GM18507 (cell line): Measurements from ENCODE around the gene KCTD11.
"Not testable (repeated sequence)": the region's sequence is repeated elsewhere in the genome, so short reads cannot be mapped to it uniquely, and the experiment has no call there.

Source experiments
- DNase-seq: peaks from one replicate; pipeline ENCODE4 v3.0.0; 2011; ENCODE audit warnings: low read depth; ENCODE audit not compliant: insufficient read length; ENCODE audit errors: extremely low spot score
- FAIRE-seq: peaks from 2 replicates; lab custom pipeline; 2011; peaks lifted over from hg19 to GRCh38; lab: Jason Lieb, UNC

The KCTD11 gene

GRCh38 chr17:7337600-7337999, 14.4 kb upstream of the KCTD11 start:
- not testable (repeated sequence) for FAIRE-seq, DNase-seq

GRCh38 chr17:7340179-7340578, 11.8 kb upstream of the KCTD11 start:
- FAIRE-seq (no peak), DNase-seq (no peak)

- DNase-seq = no peak
- FAIRE-seq = no peak
These were observed 10.1 kb upstream of the KCTD11 start for GRCh38 chr17:7341842-7342241.

- DNase-seq (no peak), FAIRE-seq (no peak)
These were observed 8.7 kb upstream of the KCTD11 start for GRCh38 chr17:7343250-7343649.

DNA sequence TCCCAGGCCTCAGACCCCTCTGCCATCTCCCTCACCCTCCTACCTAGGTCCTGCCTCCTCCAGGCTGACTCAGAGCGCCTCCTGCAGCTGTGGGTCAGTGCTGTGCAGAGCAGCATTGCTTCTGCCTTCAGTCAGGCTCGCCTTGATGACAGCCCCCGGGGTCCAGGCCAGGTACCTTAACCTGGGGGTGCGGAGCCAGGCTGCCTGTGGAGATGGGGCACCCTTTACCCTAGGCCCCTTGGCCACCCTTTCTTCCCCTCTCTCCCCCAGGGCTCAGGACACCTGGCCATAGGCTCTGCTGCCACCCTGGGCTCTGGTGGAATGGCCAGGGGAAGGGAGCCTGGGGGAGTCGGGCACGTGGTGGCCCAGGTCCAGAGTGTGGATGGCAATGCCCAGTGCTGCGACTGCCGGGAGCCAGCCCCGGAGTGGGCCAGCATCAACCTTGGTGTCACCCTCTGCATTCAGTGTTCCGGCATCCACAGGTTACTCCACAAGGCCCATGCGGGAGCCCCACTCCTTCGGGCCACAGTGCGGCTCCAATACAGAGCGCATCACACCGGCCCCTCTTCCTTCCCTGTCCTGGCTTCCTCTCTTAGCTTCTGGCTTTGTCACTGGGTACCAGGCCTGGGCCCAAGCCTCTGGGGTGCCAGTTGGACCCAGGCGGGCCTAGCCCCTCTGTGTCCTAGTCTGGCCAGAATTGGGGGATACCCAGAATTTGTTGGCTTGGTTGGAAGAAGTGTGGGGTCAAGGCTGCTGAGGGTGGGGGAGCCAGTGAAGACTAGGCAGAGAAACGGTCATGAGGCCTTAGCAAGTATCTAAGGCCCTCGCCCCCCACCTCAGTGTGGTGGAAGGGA, 5.0 kb upstream of the KCTD11 start:
- DNase-seq = no peak
- no peak for FAIRE-seq

DNA sequence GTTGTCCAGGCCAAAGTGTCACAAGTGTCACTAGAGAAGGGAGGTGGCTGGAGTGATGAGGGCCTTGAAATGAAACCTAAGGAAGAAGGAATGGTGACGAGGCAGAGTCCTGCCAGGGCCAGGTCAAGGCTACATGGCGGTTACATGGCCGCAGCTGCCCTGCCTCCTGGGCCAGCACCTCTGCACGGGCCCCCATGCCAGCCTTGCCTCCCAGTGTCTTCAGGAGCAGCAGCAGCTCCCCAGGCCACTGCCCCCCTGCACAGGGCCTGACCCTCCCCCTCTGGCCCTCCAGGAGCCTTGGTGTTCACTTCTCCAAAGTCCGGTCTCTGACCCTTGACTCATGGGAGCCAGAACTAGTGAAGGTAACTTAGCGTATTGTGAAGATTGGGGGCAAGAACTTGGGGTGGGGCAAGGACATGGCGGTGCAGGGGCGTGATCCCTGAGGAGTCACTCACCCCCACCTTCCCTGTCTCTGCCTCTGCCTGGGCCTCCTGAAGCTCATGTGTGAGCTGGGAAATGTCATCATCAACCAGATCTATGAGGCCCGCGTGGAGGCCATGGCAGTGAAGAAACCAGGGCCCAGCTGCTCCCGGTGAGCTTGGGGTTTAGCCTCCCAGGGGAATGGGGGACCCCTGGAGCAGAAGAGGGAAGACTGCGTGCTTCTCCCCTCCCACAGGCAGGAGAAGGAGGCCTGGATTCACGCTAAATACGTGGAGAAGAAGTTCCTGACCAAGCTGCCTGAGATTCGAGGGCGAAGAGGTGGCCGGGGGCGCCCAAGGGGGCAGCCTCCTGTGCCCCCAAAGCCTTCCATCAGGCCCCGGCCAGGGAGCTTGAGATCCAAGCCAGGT, 4.1 kb upstream of the KCTD11 start:
- DNase-seq (no peak), FAIRE-seq (no peak)

GRCh38 chr17:7348478-7349242, 3.3 kb upstream of the KCTD11 start:
- no peak for FAIRE-seq

GRCh38 chr17:7352503-7352889, 534 bp downstream of the KCTD11 start:
- no peak for DNase-seq
- no peak for FAIRE-seq

More at GRCh38 chr17:7348478-7349242, 3.3 kb upstream of the KCTD11 start:
- no peak for DNase-seq

DNA sequence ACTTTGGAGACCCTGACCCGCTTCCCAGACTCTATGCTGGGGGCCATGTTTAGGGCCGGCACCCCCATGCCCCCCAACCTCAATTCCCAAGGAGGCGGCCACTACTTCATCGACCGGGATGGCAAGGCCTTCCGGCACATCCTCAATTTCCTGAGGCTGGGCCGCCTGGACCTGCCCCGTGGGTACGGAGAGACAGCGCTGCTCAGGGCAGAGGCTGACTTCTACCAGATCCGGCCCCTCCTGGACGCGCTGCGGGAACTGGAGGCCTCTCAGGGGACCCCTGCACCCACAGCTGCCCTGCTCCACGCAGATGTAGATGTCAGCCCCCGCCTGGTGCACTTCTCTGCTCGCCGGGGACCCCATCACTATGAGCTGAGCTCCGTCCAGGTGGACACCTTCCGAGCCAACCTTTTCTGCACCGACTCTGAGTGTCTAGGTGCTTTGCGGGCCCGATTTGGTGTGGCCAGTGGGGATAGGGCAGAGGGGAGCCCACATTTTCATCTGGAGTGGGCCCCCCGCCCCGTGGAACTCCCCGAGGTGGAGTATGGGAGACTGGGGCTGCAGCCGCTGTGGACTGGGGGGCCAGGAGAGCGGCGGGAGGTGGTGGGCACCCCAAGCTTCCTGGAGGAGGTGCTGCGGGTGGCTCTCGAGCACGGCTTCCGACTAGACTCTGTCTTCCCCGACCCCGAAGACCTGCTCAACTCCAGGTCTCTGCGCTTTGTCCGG, 1.1 kb downstream of the KCTD11 start:
- DNase-seq = no peak
- no peak for FAIRE-seq

DNA sequence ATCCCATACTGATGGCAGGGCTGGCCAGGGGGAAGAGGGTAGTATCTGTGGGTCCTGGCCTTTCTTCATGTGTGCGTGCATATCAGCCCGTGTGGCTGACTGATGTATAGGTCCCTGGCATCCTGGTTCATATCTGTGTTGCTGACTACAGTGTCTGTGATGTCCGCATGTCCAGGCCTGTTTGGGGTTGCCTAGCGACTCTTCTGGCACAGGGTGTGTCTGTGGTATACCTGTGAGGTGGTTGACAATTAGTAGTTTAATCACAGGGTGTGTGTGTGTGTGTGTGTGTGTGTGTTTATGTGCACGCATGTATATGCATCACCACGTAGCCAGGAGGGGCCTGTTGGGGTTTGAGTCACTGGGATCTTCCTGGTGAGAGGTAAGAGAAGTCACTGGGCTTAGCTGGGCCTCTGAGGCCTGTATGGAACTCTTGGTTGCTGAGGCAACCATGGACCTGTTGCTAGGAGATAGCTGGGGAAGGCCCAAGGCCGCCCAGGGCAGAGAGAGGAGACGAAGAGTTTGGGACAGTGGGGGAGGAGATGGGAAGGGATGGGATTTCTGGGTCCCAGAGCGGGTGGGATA, 2.4 kb downstream of the KCTD11 start:
- DNase-seq (no peak), FAIRE-seq (no peak)

DNA sequence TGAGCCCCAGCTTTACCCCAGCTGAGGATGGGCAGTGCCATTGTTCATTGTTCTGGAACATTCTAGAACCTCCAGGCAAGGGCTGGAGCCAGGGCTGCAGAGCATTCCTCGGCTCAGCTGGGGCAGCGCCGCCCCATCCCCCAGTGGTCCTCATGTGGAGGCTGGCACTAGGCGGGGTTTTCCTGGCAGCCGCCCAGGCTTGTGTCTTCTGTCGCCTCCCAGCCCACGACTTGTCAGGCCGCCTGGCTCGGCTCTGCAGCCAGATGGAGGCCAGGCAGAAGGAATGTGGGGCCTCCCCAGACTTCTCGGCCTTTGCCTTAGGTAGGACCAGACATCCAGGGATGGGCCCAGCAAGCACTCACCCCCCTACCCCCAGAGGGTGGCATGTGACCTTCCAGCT, 3.1 kb downstream of the KCTD11 start, which contains the start of gene TMEM95:
Gene TMEM95, plus strand, starts transcription at position 104 of the 400 bp plus-strand sequence. Its CDS starts 49 bp downstream, at position 153.
- DNase-seq = no peak
- FAIRE-seq = no peak

- DNase-seq (no peak), FAIRE-seq (no peak)
These were observed 3.6 kb downstream of the KCTD11 start for GRCh38 chr17:7355573-7355972.

DNA sequence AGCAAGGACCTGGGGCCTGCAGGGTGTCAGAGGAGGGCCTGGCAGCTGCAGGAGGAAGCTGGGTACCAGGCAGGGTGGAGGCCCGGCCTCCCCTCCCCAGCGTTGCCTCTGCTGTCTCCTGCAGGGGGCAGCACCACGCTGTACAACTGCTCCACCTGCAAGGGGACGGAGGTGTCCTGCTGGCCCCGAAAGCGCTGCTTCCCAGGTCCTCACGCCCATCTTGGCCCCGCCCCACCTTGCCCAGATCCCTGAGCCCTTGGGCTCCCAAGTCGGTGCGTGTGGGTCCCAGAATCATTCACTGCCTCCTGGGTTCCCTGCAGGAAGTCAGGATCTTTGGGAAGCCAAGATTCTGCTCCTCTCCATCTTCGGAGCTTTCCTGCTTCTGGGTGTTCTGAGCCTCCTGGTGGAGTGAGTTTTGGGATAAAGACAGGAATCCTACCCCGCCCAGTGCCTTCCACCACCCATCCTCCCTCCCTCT, 4.1 kb downstream of the KCTD11 start:
- peak; percentile 88 for FAIRE-seq

GRCh38 chr17:7356756-7357155, 4.8 kb downstream of the KCTD11 start:
- DNase-seq (no peak), FAIRE-seq (no peak)

More for the DNA sequence above, 4.1 kb downstream of the KCTD11 start:
- peak; percentile 63 for DNase-seq

GRCh38 chr17:7357381-7357780, 5.4 kb downstream of the KCTD11 start:
- FAIRE-seq (no peak), DNase-seq (no peak)

- no peak for FAIRE-seq
- DNase-seq = no peak
These were observed 9.9 kb downstream of the KCTD11 start for GRCh38 chr17:7361906-7362305.

GRCh38 chr17:7363311-7363710, 11.3 kb downstream of the KCTD11 start:
- FAIRE-seq (no peak), DNase-seq (no peak)

DNA sequence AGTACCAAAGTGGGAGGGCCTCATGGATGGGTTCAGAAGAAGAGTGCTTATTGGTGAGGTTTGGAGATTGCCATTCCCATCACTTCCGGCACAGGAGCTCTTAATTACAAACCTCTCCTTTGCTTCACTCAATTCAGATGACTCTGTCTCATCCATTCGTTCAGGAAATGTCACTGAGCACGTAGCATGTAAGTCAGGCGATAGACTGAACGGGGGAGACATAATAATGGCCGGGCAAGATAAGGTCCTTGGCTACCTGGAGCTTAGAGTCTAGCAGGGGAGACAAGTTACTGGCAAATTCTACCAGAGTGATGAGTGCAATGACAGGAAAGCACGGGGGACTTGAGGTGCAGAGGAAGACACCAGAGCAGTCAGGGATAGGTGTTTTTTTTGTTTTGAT, 14.0 kb downstream of the KCTD11 start:
- not testable (repeated sequence) for DNase-seq, FAIRE-seq

DNA sequence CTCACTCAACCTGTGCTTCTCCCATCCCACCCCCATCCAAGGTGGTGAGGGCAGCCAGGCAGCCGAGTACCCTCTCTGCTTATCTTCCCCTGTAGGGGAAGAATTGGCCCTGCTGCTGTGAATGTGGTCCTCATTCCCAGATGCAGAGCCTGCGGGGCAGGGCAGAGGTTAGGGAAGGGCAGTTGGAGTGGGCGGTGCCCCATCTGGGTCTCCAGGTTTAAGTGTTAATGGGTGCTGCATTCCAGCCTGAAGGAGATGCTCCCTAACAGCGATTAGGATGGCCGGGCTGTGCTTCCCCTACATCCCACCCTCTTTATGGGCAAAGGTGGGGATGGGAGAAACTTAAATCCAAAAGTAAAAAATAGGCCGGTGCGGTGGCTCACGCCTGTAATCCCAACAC, 15.1 kb downstream of the KCTD11 start:
- no peak for DNase-seq
- no peak for FAIRE-seq
